ENCODE results near the gene SND1. TPM values are rescaled to one million over a fixed set of nuclear protein-coding genes. Genes with fewer than 3 reads are reported as not detected.

The SND1 gene
- total and polyA plus RNA-seq, 2 donors (not counting 3 experiments of a cell fraction or from before 2014, with no cell fraction given) = 116 to 249 TPM

DNA sequence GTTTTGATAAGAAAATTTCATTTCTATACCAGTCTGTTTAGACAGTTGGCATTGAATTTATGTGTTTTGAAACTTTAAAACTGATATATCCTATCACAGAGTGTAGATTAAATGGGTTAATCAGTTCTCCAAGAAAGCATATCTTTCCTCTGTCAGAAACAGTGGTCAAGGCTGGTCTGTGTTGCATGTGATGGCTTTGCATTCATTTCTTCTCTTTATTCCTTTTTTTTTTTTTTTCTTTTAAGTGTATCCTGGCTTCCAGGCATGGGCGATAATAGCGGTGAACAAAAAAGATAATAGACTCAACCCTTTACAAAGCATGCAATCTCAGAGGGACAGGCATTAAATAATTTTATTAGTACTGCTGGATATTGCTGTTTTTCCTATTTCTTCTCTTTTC is 242.6 kb downstream of the SND1 start:
- CTCF ChIA-PET = no interaction called here
- Histone ChIP-seq H3K9ac (replicated peaks; ENCODE audit: extremely low read depth, insufficient read depth, low read length) (no peak overlapping the region), H3K27ac (ENCODE audit: insufficient read depth, low read depth, low read length) (no peak overlapping the region), H3K4me3 (replicated peaks in 1 of 3; ENCODE audit: insufficient read depth in 1 of 3, low read depth in 1 of 3, low read length in 3 of 3) (no peak overlapping the region), H3K27me3 (ENCODE audit: control insufficient read depth in 2 of 2, insufficient read depth in 2 of 2, low read length in 2 of 2) (no peaks in the 10 kb centered on the region), H3K79me2 (ENCODE audit: control insufficient read depth, insufficient read depth, low read length) (peaks cover 27% of the 10 kb centered on the region), H3K36me3 (ENCODE audit: control insufficient read depth in 2 of 2, extremely low read depth in 1 of 2, insufficient read depth in 2 of 2, low read length in 2 of 2) (peaks cover 0 to 3% of the 10 kb centered on the region in 2 experiments), H3K9me3 (replicated peaks; ENCODE audit: control insufficient read depth, insufficient read depth, low read length) (no peaks in the 10 kb centered on the region), H3K4me1 (ENCODE audit: control insufficient read depth, extremely low read depth, insufficient read depth, low read length) (peaks cover 19% of the 10 kb centered on the region), H4K20me1 (replicated peaks; ENCODE audit: control insufficient read depth, extremely low read depth, insufficient read depth, low read length) (peaks cover 2% of the 10 kb centered on the region), H3K9me1 (replicated peaks; ENCODE audit: control insufficient read depth, extremely low read depth, insufficient read depth, low read length) (no peaks in the 10 kb centered on the region), H3K4me2 (ENCODE audit: insufficient read depth, low read length) (no peak overlapping the region), H2AFZ (ENCODE audit: low read depth, low read length) (no peak overlapping the region)
- no peak for FAIRE-seq
- intact Hi-C loops (cut with micrococcal nuclease) (no loop called here), dilution Hi-C loops (cut with MboI; ENCODE audit: extremely low pct_ligation_motif_present, low sequenced_read_pairs) (no loop called here)
- BruUV-seq (replicated peaks) = no TSS peak
- DNase-seq (ENCODE audit: low read depth, low spot score) = no peak
- POLR2A ChIA-PET = no interaction called here
- TF ChIP-seq JUN (IDR thresholded peaks at IDR 0.05; ENCODE audit: borderline replicate concordance, insufficient read depth, insufficient read length, low read depth) (no peak), EZH2 (IDR thresholded peaks at IDR 0.05; ENCODE audit: borderline replicate concordance, low read depth, low read length, severe bottlenecking) (no peak), MYC (IDR thresholded peaks at IDR 0.05; ENCODE audit: low read depth, low read length) (no peak), GATA2 (IDR thresholded peaks at IDR 0.05; ENCODE audit: insufficient read depth, insufficient read length, low read depth, low read length) (no peak), POLR2A (IDR thresholded peaks at IDR 0.05; ENCODE audit: low read depth, low read length) (no peak), POLR2AphosphoS5 (IDR thresholded peaks at IDR 0.05; ENCODE audit: insufficient read depth, low read depth, low read length) (no peak), FOS (IDR thresholded peaks at IDR 0.05; ENCODE audit: borderline replicate concordance, insufficient read depth, low read length) (no peak)
- TF ChIP-seq, protein P1, sequence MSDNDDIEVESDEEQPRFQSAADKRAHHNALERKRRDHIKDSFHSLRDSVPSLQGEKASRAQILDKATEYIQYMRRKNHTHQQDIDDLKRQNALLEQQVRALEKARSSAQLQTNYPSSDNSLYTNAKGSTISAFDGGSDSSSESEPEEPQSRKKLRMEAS (IDR thresholded peaks at IDR 0.05; ENCODE audit: insufficient read depth, insufficient read length) = no peak
- TF ChIP-seq, protein P2, sequence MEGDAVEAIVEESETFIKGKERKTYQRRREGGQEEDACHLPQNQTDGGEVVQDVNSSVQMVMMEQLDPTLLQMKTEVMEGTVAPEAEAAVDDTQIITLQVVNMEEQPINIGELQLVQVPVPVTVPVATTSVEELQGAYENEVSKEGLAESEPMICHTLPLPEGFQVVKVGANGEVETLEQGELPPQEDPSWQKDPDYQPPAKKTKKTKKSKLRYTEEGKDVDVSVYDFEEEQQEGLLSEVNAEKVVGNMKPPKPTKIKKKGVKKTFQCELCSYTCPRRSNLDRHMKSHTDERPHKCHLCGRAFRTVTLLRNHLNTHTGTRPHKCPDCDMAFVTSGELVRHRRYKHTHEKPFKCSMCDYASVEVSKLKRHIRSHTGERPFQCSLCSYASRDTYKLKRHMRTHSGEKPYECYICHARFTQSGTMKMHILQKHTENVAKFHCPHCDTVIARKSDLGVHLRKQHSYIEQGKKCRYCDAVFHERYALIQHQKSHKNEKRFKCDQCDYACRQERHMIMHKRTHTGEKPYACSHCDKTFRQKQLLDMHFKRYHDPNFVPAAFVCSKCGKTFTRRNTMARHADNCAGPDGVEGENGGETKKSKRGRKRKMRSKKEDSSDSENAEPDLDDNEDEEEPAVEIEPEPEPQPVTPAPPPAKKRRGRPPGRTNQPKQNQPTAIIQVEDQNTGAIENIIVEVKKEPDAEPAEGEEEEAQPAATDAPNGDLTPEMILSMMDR (IDR thresholded peaks at IDR 0.05; ENCODE audit: extremely low read depth in 1 of 2, insufficient read depth in 1 of 2, low read depth in 1 of 2, low read length in 2 of 2) = no peak

Measured in endothelial cell of umbilical vein (primary cell).